CD4-positive, alpha-beta T cell treated with Interleukin-15 for 4 hours (primary cell): ENCODE measurements around the gene TTC8.
"Not testable (repeated sequence)": the region's sequence is repeated elsewhere in the genome, so short reads cannot be mapped to it uniquely, and the experiment has no call there.

Experiments
- DNase-seq: peaks from one replicate; pipeline ENCODE4 v3.0.0-alpha.2; 2020; ENCODE audit warnings: low spot score

The TTC8 gene

DNA sequence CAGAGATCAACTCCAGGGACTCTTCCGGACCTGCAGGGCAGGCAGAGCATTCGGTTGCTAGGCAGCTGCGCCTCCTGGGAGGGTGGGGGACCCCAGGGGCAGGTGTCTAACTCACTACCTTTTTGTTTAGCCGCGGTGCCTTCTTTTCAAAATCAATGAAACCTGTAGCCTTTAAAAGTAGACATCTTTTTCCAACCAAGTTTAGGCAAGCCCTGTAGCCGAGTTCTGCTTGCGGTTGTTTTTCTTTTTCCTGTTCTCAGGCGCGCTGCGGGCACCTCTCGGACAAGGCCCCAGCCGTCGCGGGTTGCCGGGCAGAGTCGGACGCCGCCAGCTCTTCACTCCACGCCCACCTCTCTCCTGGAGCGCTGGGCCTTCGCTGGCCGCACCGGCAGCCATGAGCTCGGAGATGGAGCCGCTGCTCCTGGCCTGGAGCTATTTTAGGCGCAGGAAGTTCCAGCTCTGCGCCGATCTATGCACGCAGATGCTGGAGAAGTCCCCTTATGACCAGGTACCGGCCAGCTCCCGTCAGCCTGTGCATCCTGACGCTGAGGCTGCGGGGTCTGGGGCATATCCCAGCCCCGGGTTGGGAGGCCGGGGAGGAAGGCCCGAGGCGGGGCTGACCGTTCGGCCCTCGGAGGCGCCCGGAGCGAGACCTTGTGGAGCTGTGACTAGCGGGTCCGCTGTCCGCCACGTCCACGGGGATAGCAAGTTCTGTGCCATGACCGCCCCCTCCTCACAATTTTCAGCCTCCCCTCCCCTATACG, at the start of gene TTC8:
Gene TTC8, plus strand, starts transcription at position 338 of the 764 bp plus-strand sequence. Its CDS starts 57 bp downstream, at position 395.
- peak; percentile 79 for DNase-seq

DNA sequence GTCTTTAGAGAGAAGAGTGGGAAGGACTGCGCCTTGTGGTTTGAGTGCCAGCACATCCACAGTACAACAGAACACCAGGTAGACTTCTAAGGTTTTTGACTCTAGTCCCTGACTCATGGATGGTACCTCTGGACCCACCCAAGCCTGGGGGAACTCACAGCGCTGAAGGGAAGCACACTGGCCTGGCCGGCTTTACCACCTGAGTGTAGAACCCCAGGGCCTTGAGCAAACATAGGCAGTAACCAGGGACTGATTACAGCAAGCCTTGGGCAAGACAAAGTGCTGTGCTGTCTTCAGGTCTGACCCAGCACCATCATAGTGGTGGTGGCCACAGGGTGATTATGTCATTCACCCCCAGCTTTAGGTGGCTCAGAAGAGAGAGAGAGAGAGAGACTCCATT, 48.9 kb upstream of the TTC8 start:
- no peak for DNase-seq

DNA sequence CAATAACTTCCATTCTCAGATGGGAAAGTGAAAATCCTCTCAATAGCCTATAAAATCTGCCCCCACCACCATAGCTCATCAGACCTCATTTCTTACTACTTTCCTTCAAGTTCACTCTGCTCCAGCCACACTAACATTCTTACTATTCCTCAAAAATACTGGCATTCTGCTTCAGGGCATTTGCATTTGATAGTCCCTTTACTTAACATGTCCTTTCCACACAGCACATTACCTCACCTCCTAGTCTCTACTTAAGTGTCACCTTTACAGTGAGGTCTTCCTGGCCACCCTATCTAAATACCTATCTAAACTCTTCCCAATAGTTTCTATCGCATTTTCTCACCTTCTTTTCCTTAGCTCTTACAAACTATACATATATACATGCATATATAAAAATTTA, 38.5 kb upstream of the TTC8 start:
- DNase-seq, result no peak

DNA sequence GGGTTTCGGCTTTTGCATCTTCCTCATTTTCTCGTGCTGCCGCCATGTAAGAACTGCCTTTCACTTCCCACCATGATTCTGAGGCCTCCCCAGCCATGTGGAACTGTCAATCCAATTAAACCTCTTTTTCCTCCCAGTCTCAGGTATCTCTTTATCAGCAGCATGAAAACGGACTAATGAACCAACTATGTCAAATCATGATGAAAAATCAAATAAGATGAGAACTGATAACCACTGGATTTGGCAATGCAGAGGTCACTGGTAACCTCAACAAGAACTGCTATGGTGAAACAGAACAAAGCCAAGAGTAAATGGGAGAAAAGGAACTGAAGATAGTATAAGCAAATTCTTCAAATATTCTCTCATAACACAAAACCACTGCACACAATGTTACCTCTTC, 37.7 kb upstream of the TTC8 start:
- no peak for DNase-seq

DNA sequence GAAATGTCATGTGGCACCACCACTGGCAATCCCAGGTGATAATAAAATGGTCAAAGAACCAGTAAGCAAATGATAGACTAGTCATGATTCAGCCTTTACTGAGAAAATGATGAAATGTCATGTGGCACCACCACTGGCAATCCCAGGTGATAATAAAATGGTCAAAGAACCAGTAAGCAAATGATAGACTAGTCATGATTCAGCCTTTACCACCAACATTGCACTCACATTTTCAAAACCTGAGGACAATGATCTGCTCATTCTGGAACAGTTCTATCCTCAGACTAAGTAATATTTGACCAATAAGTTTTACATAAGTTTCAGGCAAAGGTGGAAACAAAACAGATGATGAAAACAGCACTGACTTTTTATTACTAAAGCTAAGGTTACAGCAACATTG, 34.9 kb upstream of the TTC8 start:
- DNase-seq, result not testable (repeated sequence)

DNA sequence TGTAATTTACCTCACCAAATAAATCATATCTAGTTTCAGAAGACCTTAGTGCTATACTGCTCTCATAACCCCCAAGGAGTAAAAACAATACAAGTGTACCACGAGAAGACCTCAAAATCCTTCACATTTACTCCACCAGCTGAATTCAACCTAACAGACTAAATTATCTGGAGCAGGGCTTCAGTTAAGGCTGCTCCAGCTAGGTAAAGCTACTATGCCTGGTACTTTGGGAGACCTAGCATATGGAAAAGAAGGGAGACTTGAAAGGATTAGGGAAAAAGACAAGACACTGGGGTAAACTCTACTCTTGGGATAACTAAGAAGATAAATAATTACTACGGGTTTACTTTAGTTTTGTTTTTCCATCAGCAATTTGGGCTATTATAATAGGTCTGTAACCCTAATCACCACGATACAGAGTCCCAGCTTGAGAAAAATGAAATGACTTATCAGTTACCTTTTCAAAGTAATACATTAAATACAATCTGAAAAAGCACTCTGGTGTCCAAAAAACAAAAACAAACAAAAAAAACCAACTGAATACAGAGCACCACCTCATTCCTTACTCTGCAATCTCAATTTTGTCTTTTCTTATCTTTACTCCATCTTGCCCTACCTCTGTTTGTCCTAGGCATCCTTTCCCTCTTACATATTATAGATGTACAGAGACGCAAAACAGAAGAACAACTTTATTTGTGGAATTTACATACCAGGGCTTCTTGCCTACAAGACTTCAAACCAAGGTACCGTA, 33.8 kb upstream of the TTC8 start:
- DNase-seq, result no peak

DNA sequence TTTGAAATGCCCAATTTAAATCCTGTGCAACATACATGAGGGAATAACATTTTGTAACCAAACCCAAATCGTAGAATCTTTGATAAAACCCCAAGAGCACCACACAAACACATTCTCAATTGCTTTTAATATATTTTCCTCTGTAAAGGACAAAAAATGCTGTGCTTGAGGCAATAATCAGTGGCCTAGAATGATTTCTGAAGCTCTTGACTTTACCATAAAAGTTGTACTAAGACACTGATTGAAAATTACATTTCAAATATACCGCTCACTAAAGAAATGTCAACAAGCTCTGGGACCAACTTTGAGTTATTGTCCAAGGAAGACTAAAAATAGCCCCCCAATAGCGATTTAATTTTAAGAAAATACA, 33.2 kb upstream of the TTC8 start:
- no peak for DNase-seq

DNA sequence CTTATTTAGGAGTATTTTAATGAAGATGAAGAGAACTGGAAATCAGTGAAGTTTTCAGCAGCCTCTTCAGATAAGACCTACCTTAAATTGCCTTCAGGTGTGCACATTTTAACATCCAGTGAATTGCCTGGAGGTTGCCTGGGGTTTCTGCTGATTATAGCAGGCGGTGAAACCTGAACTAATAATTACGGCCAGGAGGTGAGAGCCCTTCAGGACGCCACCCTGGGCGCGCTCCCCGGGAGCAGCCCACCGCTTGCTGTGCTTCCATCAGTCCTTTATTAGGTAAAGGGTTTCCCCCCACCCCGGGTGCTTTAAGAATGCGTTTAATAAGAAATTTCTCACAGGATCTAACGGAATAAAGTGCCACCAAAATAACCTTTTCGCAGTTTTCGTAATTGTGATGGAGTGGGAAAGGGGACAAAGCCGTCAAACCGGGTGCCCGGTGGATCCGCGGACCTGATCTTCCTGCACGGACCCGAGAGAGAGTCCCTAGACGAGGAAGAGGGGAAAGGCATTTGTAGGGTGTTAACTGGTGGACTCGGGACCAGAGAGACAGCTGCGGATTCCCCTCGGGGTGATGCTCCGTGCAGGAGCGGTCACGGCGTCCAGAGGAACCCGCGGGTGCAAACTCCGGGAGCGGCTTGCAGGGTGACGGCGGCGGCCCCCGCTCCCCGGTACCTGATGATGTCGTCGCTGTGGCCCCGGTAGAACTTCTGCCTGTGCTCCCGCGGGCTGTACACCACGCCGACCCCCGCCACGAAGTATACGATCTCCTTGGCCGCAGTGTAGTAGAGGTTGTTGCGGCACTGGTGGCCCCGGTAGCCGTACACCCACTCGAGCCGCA, 32.6 kb upstream of the TTC8 start:
- no peak for DNase-seq

DNA sequence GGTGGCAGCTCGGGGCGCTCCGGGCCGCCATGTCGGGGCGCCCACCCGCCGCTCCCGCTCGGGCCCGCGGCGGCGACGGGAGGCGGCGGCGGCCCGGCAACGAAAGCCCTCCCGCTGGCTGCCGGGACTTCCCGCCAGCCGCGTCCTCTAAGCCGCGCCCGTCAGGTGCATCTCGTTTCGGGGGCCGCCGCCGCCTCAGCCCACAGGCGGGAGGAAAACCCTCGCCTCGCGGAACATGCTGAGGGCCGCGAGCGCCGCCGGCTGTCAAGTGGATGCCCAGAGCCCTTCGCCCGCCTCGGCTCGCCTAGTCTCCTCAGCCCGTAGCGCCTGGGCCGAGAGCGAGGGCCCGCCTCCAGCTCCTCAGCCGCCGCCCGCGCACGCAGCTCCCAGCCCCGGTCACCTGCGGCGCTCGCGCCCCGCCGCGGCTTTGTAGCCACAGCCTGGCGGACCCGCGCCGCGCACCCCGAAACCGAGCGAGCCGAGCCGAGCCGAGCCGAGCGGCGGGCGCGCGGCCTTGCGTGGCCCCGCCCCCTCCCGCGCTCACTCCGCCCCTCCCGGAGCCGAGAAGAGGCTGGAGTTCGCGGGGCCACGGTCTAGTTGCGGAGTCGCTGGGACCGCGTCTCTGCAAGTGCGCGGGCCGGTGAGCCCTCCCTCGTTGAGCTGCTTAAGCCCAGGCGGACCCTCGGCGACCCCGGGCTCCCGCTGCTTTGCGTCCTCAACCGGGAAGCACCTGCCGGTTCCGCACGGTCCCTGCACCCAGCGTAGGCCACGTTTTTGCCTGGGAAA, 31.8 kb upstream of the TTC8 start, which contains the start of gene EML5:
Gene EML5, minus strand, starts transcription at position 481 of the 786 bp plus-strand sequence. Its CDS starts 450 bp downstream, at position 31.
- DNase-seq, result peak; percentile 83

DNA sequence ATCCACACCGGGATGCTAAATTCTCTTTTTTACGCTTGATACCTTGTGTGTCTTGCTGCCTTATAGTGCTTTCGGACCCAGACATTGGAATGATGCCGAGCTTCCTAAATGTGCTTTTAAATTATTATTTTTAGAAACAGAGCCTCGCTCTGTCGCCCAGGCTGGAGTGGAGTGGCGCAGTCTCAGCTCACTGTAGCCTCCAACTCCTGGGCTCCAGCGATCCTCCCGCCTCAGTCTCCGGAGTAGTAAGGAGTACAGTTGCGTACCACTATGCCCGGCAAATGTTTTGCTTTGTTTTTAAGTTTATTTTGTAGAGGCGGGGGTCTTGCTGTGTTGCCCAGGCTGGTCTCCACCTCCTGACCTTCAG, 31.2 kb upstream of the TTC8 start:
- no peak for DNase-seq

DNA sequence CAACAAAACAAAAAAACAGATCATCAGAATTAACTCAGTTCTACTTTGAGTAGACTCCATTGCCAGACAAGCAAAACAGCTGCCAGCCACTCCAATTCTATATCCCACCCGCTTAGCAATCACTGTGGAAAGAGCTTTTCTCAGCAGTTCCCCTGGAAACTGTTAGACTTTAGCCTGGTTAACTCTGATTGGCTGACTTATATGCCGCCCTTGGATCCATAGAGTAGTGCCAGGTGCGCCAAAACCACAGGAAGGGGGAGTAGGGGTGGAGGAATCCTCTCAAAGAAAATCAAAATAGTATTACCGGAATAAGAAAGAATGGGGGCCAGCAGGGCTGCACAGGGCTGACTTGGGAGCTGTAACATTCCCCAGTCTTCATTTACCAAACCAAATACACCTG, 26.3 kb upstream of the TTC8 start:
- no peak for DNase-seq

DNA sequence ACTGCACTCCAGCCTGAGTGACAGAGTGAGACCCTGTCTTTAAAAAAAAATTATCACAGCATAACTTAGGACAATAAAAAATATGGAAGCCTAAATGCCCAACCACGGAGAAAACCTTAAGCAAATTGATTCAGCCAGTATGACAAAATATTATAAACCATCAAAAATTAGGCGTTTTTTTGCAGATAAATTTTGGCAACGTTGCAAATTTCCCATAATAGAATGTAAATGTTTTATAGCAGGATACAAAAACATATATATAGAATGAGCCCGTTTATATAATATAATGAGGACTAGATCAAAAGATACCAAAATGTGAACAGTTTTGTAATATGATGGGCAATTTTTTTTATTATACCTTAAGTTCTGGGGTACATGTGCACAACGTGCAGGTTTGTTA, 24.9 kb upstream of the TTC8 start:
- no peak for DNase-seq

DNA sequence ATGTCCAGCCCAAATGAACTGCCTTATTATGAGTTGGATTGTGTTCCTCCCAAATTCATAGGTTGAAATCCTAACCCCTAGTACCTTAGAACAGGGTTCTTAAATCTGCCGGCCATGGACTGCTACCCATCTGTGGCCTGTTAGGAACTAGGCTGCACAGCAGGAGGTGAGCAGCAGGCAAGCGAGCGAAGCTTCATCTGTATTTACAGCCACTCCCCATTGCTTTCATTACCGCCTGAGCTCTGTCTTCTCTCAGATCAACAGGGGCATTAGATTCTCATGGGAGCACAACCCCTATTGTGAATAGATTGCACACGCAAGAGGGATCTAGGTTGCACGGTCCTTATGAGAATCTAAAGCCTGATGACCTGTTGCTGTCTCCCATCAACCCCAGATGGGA, 21.9 kb upstream of the TTC8 start:
- no peak for DNase-seq

DNA sequence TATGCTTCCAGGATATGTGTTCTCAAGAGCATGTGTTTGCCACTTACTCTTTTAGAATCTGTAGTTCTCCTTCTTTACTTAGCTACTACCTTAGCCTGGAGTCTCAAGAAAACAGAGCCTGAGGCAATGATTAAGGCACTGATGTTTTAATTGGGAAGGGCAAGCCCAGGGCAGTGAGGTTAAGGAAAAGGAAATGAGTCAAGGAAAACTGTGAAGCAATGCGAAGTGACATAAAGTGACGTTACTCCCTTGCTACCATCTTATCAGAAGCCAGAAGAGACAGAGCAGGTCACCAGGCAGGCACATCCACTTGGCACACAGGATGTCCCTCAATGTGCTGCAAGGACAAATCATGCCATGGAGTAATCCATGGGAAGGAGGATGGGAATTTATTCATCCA, 20.4 kb upstream of the TTC8 start:
- DNase-seq, result no peak

DNA sequence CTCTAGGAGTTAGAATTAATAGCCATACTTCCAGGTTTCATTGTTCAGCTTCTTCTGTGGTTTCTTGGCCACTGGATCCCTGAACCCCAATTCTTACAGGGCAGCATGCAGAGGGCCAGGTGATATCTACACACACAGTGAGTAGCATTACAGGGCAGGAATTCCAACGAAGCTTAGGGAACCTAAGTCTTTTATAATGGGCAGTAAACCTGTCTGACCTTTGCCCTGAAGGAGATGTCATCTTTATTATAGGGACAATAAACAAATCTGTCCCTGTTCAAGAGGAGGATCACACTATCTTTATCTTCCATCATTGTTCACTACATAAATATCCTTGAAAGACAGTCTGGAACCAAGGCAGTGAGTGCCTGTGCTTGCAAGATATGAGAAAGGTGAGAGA, 20.0 kb upstream of the TTC8 start:
- no peak for DNase-seq

DNA sequence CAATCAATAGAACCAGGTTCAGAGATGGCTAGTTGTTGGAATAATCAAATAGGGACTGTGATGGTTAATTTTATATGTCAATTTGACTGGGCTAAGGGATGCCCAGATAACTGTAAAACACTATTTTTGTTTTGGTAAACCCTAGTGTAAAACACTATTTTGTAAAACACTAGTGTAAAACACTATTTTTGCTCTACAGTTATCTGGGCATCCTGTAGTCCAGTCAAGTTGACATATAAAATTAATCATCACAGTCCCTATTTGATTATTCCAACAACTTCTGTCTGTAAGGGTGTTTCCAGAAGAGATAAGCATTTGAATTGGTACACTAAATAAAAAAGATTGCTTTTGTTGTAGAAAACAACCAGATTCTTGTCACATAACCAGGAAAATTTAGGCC, 16.1 kb upstream of the TTC8 start:
- no peak for DNase-seq

DNA sequence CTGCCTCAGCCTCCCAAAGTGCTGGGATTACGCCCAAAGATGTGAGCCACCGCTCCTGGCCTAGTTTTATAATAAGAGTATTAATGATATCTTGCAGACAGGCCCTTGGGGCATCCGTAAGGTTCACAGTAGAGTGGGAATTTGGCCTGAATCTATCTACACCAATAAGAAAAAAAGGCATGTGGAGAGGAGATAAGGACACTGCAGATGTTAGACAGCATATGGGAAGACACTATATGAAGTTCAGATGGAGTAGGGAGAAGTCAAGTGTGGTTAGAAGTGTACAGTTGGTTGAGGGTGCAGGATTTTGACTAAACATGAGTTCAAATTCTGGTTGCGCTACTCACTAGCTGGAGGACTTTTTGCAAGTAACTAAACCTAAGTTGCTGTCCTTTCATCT, 8.5 kb upstream of the TTC8 start:
- no peak for DNase-seq

DNA sequence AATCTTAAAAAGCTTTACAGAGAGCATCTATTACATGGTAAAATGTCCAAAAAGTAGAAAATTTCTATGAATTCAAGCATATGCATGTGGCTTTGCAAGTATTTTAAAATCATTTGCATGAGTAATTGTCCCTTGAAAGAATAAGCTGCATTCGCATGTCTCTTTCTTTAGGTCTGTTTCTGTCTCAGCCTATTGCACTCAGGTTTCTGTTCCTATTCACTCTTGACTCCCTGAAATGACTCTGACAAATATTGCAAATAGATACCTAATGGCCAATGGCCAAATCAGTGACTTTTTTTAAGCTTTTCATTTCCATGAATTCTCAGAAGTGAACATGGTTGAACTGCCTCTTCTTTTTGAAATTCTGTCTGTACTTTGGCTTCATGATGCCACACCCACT, 6.4 kb upstream of the TTC8 start:
- no peak for DNase-seq

DNA sequence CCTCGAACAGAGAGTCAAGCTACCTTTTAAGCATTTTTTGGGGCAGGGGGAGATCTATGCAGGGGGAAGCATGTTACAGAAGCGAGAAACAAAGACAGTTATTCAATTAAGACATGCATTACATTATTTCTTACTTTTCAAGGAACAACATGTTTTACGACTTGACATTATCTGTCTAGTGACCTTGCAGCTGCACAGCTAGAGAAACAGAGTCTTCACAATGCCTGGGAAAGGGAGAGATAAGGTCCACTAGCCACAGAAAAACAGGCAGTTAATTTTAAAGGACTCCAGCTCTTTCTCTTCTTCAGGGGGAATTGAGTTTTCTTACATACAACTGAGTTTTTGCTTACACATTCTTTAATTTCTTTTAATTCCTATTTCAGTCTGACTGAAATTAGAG, 4.8 kb upstream of the TTC8 start:
- not testable (repeated sequence) for DNase-seq

DNA sequence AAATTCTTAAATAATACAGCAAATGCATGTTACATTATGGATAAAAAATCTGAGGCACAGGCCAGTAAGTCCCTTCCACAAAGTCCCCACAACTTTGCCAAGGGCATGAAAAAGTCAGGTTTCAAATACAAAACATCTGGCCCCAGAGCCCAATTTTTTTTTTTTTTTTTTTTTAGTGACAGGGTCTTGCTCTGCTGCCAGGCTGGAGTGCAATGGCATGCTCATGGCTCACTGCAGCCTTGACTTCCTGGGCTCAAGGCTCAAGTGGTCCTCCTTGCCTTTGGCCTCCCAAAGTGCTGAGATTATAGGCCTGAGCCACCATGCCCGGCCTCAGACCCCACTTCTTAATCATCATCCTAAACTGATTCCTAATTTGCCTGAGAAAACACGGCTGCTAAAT, 3.1 kb upstream of the TTC8 start:
- no peak for DNase-seq

DNA sequence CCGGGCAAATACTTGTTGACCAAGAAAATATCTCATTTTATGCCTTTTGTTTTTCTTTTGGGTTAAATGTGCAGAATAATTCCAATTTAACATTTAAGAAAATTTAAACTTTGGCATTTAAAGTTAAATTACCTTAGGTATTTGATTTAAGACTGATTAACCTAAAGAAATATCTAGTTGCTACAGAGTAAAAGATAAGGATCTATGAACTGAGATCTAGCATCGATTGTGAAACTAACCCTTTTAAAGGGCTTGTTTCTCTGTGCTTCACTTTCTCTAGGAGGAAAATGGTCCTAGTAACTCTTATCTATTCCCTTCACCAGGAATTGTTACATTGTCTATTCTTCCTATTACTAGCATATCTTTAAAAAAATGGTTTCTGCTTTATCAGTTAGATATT, 2.6 kb upstream of the TTC8 start:
- DNase-seq, result no peak

DNA sequence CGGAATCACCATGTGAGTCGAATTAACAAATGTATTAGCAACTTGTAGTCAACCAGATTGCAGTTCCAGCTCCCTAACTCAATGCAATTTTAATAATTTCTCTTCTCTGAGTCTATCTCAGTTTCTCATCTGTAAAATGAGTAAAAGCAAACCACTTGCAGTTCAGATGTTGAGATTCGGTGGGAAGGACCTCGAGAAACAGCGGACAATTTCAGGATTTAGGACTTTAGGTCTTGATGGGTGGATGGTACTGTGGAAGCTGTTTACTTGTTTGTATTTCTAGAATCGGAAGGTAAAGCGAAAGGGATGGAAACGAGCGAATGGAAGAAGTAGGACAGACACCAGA, 510 bp upstream of the TTC8 start:
- no peak for DNase-seq
